GM19455 (cell line): ENCODE results near the gene KIF4A.
"Not testable (repeated sequence)": the region's sequence is repeated elsewhere in the genome, so short reads cannot be mapped to it uniquely, and the experiment has no call there.

Source experiments
- ATAC-seq: cut with Tn5 transposase; IDR thresholded peaks from one replicate; pipeline ENCODE4 v1.9.1; 2021; ENCODE audit not compliant: unreplicated experiment

Gene KIF4A

GRCh38 chrX:70386235-70386634 lies 96.3 kb downstream of the KIF4A start:
- ATAC-seq, result no peak

DNA sequence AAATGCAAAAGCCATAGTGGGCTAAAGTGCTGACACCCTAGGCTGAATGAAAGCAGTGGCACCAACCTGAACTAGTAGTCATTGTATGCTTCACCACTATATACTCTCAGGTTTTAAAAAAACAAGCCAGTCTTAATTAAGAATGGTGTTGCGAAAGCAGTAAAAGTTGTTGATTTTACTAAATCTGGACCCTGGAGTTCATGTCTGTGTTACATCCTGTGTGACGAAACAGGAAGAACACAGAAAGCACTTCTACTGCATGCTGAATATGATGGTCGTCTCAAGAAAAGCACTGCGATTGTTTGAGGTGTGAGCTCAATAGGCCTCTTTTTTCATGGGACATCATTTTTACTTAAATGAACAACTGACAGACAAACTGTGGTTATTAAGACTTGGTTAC lies 109.0 kb downstream of the KIF4A start:
- no peak for ATAC-seq

- ATAC-seq, result not testable (repeated sequence)
Observed at GRCh38 chrX:70400181-70400580, 110.3 kb downstream of the KIF4A start.

- no peak for ATAC-seq
Observed at GRCh38 chrX:70402721-70403120, 112.8 kb downstream of the KIF4A start.

DNA sequence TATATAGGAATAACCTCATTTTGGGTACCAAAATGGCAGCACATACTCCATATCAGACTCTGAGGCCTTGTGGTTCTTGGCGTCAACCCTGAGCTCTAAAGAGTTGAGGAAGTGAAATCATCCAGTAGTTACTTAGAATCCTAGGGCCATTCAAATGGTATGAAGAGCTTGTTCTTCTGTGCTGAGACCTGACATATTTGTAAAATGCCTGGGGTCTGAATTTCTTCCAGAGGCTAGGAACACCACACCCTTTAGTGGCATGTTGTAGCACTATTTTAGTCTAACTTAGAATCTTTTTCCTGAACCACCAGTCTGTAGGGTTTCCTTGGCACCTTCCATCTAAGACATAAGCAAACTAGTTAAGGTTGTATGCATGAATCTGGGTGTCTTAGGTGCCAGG lies 115.1 kb downstream of the KIF4A start:
- ATAC-seq, result no peak

- no peak for ATAC-seq
Observed at GRCh38 chrX:70410921-70411320, 121.0 kb downstream of the KIF4A start.

GRCh38 chrX:70411475-70411874 lies 121.6 kb downstream of the KIF4A start:
- ATAC-seq, result no peak

DNA sequence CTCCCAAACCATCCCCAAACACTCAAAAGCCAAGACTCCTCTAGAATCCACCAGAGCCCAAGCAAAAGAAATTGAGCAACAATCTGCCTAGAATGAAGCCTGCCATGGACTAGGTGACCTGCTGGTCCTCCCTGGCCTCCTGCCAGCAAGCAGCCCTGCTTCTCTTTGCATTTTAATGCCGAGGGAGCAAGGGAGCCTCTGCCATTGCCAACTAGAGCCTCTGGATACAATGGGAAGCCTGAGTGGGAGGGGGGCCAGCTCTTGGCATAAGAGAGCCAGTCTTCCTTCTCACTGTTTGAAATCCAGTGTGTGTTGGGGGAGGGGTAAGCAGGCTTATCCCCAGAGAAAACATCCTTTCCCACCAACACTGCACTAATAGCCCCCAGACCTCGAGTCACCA lies 131.7 kb downstream of the KIF4A start:
- no peak for ATAC-seq

- ATAC-seq, result no peak
Observed at GRCh38 chrX:70422851-70423341, 133.0 kb downstream of the KIF4A start, which contains the start of gene GDPD2. TSS of gene GDPD2 (plus strand) at chrX:70423314. CDS start at chrX:70424985, 1,671 bp downstream.

DNA sequence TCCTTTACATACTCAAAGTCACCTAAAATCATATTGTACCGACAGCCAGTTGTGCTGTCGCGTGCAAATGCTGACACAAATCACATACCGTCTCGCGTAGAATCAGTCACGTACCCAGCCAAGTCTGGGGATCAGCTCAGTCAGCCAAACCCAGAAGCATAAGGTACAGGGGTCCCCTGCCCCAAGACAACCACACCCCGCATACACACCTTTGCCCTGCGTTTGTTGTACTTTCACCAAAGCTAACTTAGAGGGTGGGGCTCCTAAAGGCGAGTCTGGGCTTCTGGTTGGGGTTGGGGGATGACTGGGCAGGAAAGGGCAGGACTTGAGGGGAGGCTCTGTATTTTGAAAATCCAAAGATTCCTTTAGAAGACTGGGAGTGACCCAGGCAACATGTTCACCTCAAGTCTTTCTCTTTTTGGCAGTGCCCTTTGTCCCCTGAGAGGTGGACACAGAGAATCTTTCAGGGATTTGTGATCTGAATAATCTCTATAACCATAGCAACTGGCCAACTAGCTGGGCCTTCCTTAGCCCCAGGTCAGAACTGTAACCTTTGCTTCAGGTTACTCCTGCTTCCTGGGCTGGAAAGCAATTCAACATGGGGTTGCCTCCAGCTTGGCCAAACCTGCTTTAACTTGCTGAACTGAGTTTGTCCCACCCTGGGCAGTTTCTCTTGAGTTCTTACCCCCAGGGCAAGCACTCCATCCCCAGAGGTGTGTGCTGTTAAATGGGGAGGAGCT lies 134.2 kb downstream of the KIF4A start:
- no peak for ATAC-seq

DNA sequence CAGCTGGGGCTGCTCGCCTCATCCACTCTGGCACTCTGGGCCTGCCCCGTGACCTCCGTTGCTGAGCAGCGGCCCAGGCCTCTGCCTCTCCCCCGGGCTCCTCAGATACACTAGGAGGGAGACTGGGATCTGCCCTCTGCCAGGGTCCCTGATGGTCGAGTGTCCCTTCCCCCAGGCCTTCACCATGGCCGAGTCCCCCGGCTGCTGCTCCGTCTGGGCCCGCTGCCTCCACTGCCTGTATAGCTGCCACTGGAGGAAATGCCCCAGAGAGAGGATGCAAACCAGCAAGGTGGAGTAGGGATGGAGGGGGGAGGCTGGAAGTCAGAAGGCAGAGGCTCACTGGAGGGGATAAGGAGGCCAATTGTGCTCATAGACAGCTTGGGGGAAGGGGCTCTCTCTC lies 134.9 kb downstream of the KIF4A start:
- no peak for ATAC-seq

DNA sequence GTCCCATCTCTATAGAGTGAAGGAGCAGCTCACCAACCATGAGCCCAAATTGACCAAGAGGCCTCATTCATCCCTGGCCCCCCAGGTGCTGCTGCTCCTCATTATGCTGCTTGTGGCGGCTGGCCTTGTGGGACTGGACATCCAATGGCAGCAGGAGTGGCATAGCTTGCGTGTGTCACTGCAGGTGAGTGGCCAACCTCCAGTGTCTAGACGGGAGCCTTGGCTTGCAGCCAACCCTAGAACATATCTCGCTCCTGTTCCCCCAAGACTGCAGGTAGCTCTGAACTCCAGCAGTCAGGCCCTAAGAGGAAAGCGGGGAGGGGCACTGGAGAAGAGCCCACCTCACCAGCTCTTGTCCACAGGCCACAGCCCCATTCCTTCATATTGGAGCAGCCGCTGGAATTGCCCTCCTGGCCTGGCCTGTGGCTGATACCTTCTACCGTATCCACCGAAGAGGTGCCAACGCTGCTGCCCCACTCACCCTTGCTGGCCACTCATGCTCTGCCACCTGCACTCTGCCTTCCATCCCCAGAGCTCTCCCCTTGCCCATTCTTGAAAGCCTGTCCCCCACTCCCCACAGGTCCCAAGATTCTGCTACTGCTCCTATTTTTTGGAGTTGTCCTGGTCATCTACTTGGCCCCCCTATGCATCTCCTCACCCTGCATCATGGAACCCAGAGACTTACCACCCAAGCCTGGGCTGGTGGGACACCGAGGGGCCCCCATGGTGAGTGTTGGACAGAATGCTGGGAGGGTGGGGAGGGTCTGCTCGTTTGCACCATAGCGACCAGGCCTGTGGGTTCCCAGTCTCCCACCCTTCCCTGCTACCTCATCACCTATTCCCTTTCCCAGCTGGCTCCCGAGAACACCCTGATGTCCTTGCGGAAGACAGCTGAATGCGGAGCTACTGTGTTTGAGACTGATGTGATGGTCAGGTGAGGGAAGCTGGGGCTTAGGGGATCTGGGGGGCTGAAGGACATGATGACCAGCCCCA lies 136.7 kb downstream of the KIF4A start:
- ATAC-seq, result no peak

DNA sequence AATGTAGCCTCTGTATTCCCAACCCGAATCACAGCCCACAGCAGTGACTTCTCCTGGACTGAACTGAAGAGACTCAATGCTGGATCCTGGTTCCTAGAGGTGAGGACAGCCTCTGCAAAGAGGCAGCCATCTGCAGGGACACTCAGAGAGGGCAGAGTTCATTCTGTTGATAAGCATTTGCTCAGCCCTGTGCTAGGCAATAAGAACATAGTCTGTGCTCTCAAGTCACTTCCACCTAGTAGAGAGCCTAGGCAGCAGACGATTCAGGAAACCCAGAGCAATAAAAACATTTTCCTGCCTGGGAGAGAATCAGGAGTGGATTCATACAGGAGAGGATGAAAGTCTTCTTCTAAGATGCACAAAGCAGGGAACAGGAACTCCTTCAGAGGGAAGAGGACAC lies 137.5 kb downstream of the KIF4A start:
- ATAC-seq, result no peak

GRCh38 chrX:70429759-70430158 lies 139.9 kb downstream of the KIF4A start:
- no peak for ATAC-seq

GRCh38 chrX:70432936-70433847 lies 143.3 kb downstream of the KIF4A start:
- no peak for ATAC-seq

DNA sequence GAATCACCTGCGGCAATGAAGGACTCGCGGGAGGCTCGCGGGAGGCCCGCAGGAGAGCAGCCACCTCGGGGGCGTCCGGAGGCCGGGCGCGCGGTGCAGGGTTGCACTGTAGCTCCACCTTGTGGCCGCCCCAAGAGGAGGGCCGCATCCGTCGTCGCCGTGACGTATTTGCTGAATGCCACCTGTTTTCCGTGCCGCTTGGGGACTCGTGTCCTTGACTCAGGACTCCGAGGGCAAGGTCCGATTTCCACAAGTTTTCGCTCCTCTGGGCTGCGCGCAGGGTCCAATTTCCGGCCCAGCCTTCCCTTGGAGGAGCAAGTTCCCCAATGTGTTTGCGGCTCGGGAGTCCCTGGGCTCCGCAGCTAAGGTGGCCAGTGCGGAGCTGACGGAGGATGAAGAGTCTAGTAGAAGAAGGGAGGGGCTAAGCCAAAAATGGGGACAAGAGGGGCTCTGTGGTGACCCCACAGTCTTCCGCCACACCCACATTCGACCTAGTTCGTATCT lies 144.0 kb downstream of the KIF4A start:
- peak; percentile 63 for ATAC-seq

- ATAC-seq, result peak; percentile 69
Observed at GRCh38 chrX:70434352-70434866, 144.5 kb downstream of the KIF4A start.

DNA sequence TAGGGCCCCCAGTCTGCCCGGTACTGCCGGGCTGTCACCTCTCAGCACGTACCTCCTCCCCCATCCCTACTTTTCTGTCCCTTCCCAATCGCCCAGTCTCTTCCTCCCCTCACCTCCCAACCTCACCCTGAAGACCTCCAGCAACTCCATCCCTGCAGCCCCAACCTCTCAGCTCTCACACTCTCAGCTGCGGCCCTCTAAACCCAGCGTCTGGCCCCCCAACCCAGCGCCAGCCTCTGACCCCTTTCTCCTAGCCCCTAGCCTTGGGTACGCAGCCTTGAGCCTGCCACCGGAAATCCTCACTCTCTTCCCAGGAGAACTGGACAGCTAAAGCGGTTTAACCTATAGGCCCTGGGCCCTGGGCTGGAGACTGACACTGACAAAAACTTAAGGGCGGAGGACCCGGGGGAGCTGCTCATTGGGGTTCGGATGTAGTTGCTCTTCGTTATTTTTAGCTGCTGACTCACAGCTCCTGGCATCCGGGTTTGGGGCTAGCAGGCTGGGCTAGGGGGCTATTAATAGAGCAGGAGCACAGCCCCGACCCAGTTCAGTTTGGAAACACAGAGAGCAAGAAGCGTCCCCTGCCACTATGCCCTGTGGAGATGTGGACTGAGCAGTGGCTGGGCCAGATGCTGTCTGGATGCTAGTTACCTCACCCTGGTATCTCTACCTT lies 145.1 kb downstream of the KIF4A start:
- ATAC-seq, result no peak

- ATAC-seq, result no peak
Observed at GRCh38 chrX:70436343-70436742, 146.4 kb downstream of the KIF4A start.

- ATAC-seq, result no peak
Observed at GRCh38 chrX:70437011-70437410, 147.1 kb downstream of the KIF4A start.
